AG08396 (cell line): ENCODE data around the gene BPIFA1.

Experiments used
- DNase-seq: peaks from one replicate; pipeline ENCODE4 v3.0.0; 2012; ENCODE audit warnings: low spot score, mixed read lengths

The BPIFA1 gene

DNA sequence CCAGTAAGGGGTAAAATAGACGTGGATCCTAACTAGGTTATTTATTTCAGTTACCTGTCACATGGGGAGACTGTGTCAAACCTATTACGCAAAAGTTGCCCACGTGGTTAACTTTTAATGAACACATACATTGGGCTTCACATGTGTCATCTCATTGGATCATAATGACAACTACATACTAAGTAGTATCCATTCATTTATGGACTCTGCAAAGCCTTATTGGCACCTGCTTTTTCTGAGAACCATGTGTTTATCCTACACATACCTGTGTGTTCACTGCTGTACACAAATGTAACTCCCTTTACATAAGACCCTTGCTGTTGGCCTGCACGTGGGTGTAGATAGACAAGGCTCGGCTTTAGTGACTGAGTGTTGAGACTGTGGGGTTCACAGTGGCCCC lies 5.1 kb downstream of the BPIFA1 start:
- DNase-seq = no peak

DNA sequence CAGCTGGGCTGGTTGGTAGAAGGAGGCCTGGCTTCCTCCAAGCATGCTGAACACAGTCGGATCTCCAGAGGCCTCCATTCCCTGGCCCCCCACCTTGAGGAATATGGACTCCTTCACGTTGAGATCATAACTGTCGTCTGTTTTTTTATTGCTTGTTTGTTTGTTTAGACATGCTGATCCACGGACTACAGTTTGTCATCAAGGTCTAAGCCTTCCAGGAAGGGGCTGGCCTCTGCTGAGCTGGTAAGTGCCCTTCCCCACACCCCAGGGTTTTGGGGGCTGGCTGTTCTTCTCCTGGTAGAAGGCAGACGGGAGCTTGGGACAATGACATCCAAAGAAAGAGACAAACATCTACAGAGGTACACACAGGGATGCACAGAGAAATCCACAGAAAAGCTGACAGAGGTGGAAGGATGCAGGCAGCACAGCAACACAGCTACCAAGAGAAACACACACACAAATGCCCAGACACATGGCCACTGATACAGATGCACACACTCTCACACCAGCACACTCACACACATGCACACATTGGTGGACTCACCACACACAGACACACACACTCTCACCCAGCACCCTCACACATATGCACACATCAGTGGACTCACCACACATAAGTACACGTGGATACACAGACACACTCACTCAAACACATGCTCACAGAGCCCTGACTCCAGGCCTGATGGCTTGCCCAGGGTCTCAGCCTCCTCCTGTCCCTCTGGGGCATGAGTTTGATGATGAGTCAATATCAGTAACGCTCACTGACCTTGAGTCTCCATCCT lies 6.7 kb downstream of the BPIFA1 start:
- DNase-seq = no peak

- no peak for DNase-seq
These were observed 10.3 kb downstream of the BPIFA1 start for GRCh38 chr20:33246077-33246476.

GRCh38 chr20:33249456-33249855 lies 13.7 kb downstream of the BPIFA1 start:
- no peak for DNase-seq

DNA sequence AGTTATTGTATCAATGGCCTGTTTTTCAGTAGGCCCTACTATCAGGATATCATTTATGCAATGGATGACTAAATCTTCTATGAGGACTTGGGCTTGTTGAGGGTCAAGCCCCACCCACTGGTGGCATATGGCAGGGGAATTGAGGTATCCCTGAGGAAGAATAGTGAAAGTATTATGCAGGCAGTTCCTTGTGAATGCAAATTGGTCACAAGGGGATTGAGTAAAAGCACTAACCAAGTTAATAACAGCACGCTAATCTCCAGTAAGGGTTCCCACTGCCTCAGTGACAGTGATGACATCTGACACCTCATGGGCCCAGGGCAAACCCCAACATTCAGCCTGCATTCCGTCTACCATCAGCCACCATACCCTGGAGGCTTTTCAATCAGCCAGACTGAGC lies 14.9 kb downstream of the BPIFA1 start:
- no peak for DNase-seq

DNA sequence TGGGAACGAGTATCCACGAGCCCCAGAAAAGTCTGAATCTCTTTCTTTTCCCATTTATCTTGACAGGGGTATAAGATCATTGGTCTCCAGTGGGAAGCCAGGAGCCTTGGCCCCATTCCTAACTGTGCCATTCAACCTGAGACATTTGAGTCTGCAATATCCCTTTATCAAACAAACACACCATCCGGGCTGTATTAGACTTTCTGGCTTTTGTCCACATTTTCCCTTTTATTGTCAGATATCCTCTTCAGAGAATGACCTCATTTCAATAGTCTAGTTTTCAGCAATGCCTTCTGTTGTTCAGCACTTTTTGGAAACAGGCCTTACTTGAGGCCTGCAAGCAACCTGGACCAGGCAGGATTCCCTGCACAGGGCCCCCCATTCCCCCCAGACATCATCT lies 15.7 kb downstream of the BPIFA1 start:
- no peak for DNase-seq

DNA sequence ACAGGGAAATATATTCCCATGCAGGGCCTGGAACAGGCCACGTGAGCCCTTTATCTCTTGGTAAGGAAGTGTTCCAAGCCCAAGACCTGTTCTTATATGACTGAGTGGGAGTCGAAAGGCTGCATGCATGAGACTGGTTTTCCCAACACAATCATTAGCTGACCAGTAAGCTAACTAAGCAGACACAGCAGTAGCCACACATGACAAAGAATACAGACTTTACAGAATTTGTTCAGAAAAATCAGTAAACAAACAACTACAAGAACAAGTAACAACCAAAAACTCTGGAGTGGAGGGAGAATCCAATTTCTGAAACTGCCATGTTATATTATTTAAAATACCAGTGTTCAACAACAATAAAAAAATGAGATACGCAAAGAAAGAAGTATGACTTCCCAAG lies 16.7 kb downstream of the BPIFA1 start:
- DNase-seq = no peak

GRCh38 chr20:33255005-33255404 lies 19.2 kb downstream of the BPIFA1 start:
- DNase-seq = no peak

GRCh38 chr20:33257237-33257636 lies 21.4 kb downstream of the BPIFA1 start:
- no peak for DNase-seq

- DNase-seq = no peak
These were observed 23.6 kb downstream of the BPIFA1 start for GRCh38 chr20:33259371-33259770.

DNA sequence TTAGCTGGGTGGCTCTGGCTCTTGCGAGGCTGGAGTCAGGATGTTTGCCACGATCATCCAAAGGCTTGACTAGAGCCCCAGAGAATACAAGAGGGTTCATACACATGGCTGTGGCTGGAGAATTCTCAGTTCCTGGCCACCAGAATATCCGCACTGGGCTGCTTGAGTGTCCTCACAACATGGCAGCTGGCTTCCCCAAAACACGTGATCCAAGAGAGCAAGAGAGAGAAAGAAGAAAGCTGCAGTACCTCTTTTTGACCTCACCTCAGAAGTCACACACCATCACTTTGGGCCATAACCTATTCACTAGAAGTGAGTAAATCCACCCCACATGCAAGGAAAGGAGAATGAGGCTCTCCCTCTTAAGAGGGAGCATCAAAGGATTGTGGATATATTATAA lies 25.7 kb downstream of the BPIFA1 start:
- no peak for DNase-seq

GRCh38 chr20:33262658-33263065 lies 26.9 kb downstream of the BPIFA1 start:
- DNase-seq = peak; percentile 30

DNA sequence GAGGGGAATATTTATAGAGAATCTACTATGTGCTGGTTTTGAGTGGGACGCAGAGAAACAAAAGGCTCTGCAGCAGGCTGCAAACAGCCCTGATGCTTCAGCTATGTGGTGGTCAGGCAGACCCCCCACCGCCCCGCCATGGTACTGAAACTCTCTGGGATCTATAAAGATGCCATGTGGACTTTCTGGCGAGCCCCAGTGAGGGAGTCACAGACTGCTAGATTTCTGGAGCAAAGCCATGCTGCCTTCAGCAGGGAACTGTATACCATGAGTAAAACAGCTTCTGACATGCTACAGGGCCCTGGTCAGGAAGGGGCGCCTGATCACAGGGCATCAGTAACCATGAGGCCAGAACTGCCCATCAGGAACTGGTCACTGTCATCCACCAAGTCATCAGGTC lies 28.0 kb downstream of the BPIFA1 start:
- DNase-seq = no peak

GRCh38 chr20:33267701-33268100 lies 31.9 kb downstream of the BPIFA1 start:
- no peak for DNase-seq

GRCh38 chr20:33272155-33272873 lies 36.5 kb downstream of the BPIFA1 start:
- no peak for DNase-seq

DNA sequence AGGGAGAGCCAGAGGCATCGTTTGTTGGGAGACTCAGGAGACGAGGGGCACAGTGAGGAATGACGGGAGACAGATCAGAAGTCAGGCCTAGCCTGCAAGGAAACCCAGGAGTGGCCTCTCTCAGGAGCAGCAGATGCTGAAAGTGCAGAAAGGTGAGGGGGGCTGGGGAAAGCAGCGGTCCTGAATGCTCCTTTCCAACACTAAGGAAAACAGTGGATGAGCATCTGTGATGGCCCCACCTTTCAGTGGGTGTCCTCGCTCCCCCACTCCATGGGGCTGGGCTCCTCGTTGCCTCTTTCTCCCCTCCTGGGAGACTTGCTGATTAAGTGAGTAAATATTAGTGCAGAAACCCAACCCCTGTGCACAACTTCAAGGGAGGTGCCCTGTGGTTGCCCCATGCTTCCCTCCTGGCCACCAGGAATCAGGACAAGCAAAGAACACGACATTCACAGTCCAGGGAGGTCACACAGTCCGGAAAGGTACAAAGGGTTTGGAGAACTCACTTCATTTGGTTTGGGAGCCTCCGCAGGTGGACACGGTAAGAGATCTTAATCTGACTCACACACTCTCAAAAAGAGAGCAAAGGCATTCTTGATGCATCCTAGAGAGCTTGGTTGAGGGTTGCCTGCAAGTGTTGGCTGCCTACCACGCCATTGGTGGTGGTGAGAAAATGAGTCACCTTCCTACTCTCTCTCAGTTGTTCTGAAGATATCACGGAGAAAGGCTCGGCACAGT lies 37.5 kb downstream of the BPIFA1 start:
- no peak for DNase-seq

DNA sequence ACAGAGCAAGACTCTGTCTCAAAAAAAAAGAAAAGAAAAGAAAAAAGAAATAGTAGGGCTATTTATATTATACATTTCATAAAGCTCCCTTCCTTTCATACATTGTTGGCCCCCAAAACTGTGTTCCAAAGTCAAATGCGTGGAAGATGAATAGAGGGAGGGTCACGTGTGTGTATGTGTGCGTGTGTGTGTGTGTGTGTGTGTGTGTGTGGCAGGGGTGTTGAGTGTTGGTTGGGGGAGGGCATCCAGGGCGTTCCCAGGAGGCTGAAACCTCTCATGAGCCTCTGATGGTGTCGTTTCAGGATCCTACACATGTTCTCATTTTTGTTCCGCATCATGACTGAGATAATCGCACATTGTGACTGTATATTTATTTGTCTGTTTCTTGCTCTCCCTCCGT lies 39.4 kb downstream of the BPIFA1 start:
- DNase-seq = no peak

- DNase-seq = no peak
These were observed 40.1 kb downstream of the BPIFA1 start for GRCh38 chr20:33275871-33276270.

DNA sequence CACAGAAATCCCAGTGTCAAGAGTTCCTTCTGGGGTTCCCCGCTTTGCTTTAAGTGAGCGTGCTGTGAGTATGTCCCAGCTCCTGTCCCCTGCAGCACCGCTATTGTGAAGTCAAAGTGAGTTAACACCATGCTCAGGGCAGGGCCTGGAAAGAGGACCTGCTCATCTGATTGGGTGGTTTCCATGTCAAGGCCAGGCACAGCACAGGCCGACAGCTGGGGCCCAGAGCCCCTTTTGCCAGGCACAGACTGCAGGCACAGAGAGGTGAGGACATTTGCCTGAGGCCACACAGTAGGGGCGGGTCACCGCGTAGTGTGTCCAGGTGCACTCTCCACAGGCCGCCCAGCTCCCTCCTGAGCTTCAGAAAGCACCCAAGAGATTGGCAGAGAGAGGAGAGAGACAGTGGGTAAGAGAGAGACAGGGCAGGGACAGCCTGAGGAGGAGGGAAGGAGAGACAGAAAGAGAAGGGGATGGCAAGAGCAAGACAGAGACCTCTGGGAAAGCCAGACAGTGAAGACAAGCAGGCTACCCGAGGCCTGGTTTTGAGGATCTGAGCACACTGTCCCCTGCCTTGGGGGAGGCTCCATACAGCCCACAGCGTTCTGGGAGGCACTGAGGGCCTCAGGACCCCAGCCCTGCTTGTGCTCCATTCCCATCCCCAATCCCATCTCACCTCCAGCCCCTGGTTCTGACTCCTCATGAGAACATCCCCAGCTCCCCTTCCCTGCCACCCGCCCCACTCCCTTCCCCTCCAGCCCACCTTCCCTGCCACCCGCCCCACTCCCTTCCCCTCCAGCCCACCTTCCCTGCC lies 40.7 kb downstream of the BPIFA1 start:
- no peak for DNase-seq

DNA sequence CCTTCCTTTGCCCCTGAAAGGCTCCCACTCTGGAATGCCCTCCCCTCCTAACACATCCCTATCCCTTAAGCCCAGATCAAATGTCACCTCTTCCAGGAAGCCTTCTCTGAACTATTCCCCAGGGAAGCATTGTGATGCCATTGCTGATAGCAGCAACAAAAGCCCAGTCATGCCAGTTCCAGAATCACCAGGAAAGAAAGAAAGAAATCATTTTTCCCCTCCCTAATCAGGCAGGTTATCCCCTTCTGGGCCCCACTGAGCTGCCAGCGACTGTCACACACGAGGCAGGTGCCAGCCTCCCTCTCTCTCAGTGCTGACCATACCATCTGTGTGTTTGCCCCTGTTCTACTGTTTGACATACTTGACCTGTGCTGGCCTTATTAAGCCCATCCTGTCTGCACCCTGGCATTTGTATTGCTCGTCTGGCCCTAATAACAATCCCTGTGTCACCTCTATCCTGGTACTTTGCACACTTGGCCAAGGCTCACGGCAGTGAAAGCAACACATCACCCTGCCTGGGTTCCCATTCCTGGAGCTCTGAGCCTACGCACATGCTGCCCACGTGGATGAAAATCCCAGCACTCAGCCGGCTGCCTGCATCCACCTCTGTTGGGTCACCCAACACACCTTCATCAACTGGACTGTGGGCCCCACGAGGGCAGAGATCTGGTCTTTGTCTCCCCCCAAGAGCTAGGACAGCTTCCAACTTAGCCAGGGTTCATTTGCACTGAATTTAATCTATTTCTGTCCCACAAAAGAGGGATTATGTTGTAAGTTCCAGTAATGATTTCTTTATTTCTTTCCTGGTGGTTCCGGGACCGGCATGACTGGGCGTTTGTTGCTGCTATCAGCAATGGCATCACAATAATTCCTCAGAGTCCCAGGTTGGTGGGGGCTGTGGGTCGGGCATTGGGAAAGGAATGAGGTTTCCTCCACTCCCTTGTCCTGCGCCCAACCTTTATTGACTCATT lies 42.0 kb downstream of the BPIFA1 start:
- DNase-seq = no peak

GRCh38 chr20:33278700-33279099 lies 42.9 kb downstream of the BPIFA1 start:
- DNase-seq = no peak
